GM19324 (cell line): ENCODE measurements around the gene PARD3B.

Source experiments
- ATAC-seq: cut with Tn5 transposase; IDR thresholded peaks from one replicate; pipeline ENCODE4 v1.9.1; 2021; ENCODE audit warnings: mild to moderate bottlenecking, moderate library complexity; ENCODE audit not compliant: unreplicated experiment, low FRiP score

Gene PARD3B

DNA sequence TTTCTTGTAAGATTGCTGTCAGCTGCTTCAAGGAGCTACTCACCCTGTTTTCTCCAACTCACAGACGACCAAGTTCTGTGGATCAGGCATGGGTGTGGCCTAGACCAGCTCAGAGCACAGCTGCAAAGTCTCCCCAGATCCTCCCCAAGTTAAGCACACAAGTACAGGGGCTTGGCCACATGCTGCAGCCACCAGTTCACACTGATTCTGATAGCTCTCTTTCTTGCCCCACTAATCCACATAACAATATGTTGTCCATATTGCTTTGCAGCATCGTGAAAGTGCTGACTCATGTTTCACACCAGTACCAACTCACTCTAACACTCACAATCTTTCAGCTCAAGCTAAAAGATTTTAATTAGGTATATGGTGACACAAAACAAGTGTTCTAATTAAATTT lies 437.0 kb downstream of the PARD3B start:
- no peak for ATAC-seq

DNA sequence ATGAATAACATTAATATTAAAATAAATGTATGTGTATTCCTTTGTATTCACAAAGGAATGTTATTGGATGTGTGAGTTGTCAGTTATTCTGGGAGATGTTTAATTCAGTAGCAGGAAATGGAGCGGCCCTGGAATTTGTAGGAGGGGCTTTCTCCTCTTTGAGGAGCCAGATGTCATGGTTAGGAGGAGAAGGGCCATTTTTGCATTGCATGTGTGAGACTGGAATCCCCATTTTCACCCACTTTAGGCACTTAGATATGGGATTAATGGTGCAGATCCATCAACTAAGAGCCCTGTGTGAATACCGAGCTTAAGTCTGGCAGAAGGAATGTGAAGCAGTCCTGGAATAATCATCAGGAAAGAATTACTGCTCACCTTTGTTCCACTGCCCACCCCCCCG lies 439.2 kb downstream of the PARD3B start:
- no peak for ATAC-seq

DNA sequence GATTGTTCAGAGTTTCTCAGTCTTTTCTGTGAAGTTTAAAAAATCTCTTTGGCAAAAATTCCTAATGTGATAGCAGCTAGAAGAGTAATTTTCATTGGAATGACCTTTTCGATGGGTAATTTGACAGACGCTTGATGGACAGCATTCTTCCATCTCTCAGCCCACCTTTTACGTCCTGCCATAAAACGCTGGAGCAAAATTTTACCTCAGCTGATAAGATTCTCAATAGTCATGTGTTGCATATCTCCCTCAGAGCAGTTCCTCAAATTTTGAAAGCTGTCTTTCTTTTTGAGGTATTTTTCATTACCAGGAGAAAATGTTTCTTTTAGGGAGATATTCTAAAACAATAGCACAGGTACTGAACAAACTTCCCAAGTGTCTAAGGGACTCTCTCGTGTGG lies 441.4 kb downstream of the PARD3B start:
- no peak for ATAC-seq

DNA sequence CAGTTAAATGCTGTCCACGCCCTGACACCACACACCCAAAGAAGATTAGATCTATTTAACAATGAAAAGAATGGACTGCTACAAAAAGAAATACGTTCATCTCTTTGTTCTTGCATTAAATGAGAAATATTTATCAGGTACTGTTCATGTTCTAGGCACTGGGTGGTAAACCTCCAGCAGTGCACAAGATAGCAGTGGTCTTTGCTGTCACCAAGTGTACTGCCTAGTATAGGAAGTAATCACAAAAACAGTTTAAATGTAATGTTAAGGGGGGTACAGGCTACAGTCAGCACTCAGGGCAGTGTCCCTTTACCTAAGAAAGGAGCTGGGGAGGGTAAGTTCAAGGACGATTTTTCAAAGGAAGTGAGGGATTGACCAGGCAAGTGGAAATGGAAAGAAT lies 443.6 kb downstream of the PARD3B start:
- ATAC-seq: no peak

DNA sequence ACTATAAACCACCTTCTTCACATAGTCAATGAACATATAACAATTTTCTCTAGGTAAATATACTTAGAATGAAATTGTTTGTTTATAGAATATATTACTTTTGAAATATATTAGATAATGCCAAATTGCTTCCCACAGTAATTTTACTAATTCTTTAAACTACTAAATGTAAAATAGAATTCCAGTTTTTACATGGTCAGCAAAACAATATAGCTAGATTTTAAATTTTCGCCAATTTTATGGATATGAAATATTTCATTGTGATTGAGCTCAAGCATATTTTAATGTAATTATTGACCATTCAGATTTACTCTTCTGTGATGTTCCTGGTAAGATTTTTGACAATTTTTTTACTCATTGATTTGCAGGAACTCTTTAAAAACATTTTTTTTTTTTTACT lies 444.6 kb downstream of the PARD3B start:
- no peak for ATAC-seq

DNA sequence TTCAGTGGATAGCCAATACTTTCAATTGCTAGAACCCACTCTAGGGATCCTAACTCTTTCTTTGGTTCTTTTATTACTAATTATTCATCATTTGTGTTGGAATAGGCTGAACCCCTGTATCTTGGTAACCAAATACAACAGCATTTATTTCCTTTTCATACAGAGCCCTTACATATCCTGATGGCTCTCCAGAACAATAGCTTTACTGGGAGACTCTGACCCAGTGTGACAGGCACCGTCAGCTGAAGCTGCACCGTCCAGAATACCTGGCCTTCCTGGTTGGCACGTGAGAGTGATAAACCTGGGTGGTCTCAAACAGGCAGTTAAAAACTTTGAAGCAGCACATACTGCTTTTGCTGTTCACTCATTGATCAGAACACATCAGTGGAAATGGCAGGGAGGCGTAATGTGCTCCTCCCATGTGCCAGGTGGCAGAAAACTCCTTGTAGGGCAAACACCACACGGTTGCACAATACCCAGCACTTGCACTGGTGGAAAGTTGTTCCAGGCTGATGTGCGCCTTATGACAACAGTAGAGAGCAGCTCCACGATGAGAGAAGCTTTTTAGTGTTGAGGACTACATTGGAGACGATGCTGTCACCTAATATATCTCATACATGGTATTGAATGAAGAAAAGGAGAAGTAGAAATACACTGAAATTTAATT lies 456.2 kb downstream of the PARD3B start:
- ATAC-seq: no peak

DNA sequence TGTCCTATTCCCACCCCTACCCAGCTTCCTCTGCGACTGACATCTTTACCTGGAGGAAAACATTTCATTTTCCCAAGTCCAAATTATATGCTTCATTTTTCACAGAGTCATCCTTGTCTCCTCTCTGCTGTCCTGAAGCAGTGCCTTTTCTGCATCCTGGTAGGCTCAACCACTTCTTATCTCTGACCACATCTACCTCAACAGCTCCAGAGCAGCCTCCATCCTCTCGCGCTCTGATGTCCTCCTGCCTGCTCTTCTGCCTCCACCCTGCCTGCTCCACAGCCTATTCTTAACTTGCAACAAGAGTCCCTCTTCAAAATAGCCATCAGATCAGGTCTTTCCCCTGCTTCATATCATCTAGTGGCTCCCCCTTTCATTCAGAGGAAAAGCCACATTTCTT lies 457.1 kb downstream of the PARD3B start:
- ATAC-seq: no peak

DNA sequence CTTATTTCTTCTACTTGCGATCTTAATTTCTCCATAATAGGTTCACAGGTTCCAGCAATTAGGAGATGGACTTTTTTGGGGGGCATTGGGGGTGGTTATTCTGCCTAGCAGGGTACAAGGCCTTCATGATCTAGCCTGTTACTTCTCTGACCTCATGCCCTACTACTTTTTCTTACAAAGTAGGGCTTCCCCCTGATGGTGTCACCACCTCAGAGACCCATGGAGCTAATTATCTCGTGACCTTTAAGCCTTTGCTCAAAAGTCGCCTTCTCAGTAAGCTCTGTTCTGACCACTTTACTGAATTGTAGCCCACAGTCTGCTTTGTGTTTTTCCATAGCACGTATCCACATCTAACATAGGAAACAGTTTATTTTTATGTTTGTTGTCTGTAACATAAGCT lies 458.0 kb downstream of the PARD3B start:
- no peak for ATAC-seq

DNA sequence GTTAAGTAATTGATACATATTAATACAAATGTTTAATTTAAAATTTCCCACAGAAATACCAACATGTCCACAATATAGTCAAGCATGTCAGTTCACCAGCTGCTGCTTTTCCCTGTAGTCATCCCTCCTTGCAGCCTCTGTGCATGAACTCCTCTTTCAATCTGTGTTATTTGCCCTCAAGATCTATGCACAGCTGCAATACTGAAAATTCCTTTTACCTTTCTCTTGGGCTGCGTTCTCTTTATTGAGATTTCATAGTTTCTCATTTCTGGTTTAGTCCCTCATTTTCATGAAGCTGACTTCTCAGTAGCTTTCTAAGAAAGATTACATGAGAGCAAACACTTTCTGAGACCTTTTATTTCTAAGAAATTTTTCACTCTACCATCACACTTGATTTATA lies 464.9 kb downstream of the PARD3B start:
- no peak for ATAC-seq

DNA sequence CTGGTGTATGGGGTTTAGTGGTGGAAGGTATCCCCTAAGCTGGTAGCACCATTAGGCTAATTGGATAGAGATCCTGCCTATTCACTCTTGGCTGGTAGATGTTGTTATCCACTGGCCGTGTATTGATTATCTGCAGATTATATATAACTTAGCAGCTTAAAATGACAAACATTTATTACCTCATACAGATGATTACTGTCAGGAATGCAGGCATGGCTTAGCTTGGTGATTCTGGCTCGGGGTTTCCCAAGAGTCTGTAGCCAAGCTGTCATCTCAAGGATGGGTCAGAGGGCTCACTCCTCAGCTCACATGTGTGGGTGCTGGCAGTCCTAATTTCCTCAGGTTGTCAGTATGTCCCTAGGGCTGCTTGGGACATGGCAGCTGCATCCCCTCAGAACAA lies 465.8 kb downstream of the PARD3B start:
- ATAC-seq: no peak

DNA sequence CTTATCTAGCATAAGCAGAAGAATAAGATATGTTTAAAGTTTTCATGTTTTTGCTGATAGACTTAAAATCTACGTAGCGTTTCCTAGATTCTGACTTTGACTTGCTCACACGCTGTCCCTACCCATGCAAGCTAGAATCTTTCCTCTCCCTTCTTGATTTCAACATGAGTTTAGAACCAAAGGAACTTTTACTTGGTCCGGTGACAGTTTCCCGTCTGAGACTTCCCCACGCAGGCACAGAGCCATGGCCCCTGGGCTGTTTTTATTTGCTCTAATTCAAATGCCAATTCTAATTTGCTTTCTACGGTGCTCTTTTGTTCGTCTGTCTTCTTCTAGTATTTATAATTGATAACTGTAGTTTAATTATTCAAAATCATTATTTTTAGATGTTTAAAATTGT lies 467.7 kb downstream of the PARD3B start:
- ATAC-seq: no peak

DNA sequence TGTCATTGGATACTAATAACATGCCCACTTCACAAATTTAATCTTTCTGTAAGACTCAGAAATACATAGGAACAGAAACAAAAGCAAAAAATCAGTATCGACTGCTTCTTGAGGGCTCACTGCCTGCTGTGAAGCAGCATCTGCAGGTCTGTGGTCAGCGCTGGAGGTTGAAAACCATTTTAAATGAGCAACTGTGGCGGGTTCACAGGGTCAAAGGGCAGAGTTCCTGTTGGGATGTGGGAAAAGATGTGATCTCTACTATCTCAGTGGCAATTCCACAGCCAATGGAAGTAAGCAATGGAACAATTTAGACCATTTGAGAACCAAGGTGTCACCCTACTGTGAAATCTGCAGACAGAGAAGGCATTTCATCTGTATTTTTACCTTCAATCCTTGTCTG lies 468.3 kb downstream of the PARD3B start:
- ATAC-seq: no peak

DNA sequence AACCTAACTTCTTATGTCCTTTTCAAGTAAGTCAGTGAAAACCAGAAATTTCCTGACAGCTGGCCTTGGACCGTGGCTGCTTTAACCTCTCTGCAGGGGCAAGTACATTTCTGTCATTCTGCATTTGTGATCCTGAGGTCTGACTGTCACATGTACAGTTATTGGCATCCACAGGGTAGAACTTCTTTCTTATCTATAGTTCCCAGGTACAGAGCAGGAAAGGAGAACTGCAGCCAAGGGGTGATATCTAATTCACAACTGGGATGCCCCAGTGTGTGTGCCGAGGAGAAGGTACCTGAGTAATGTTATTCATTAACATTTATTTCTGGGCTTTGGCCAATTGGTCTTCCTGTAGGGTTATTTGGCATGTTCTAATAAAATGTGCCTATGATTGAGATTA lies 468.9 kb downstream of the PARD3B start:
- no peak for ATAC-seq

DNA sequence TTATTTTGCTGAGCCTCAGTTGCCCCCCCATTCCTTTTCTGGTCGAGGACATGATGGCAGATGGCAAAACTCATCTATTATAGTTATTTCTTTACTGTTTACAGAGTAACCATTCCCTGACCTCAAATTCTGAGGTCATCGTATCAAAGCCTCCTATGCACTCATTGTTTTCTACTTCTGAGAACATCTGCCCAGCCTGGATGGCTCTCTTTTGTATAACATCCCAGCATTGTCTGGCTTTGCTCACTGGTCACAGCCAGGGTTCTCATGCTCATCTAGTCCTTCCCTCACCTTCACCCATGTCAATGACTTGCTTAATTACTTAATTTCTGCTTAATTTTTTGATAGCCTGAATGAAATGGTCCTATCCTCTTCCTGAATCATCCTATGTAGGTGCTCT lies 472.1 kb downstream of the PARD3B start:
- no peak for ATAC-seq

DNA sequence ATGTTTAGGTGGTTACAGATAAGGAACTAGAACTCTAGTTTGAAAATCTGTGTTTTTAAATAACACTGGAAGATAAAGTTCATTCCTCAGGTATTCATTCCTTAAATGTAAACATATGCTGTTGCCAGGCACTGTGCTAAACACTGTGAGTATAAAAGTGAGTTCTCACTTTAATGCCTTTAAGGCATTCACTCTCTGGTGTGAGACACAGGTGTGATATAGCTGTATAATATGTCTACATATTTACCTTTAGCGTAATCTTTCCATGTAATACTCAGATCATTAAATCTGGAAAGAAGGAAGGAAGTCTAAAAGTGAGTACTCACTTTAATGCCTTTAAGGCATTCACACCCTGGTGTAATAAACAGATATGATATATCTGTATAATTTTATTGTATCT lies 472.6 kb downstream of the PARD3B start:
- no peak for ATAC-seq

DNA sequence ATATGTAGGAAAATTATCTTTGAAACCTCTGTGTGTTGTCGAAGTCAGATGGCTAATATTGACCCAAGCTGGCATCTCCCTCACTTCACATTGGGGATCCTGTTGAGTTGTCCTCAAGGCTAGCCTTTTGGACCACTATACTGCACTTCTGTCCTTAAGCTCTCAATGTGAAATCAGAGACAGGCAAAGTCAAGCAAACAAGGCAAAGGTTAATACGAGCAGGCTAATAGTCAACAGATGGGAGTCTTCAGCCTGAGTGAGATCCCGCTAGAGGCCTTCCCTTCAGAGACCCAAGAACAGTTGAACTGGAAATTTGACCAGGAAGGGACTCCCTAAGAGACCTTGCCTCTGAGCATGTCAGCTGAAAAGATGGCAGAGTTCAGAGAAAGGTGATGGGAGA lies 475.4 kb downstream of the PARD3B start:
- no peak for ATAC-seq

DNA sequence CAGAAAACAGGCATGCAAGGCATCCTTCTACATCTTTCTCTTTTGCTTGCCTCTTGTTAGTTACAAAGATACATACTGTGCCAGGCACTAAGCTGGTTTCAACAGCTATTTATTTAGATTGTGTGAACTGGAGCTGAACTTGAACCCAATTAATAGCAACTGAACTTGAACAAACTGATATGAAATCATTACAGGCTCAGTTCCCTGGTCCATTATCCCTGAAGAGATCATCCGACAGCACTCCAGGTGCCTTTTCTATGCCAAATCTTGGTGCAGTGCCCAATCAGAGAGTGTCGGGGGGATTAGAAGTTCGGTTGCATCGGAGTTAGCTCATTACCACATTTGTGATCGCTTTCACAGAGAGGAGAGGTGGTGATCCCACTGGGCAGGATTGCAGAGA lies 477.6 kb downstream of the PARD3B start:
- ATAC-seq: no peak

DNA sequence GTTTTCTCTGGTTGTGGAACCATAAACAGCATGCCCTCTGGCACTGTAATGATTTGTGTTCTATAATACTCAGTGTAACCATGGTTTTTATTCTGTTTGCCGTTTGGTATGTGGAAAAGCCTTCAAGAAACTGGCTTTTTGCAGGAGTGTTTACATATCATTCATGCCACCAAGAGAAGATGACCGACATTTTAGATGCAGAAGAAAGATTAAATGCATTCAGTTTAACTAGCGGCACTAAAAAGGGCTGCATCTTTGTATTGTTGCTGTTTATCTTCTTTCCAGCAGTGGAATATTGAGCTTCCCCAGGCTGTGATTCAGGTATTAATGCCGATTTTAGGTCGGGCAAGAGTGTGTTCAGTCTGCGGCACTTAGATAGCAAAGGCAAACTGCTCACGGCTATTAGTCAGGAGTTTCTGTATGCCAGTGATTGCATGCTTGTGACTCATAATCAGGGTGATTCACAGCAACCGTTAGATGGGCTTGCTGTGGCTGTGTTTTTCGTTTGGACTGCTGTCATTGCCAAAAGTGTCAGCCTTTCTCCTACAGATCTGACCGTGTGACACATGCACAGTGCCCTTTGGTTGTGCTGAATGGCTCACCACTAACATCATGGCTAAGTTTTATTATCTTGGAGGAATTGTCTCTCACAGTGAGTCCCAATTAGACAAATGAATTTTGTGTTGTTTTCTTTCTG lies 479.7 kb downstream of the PARD3B start:
- ATAC-seq: no peak

DNA sequence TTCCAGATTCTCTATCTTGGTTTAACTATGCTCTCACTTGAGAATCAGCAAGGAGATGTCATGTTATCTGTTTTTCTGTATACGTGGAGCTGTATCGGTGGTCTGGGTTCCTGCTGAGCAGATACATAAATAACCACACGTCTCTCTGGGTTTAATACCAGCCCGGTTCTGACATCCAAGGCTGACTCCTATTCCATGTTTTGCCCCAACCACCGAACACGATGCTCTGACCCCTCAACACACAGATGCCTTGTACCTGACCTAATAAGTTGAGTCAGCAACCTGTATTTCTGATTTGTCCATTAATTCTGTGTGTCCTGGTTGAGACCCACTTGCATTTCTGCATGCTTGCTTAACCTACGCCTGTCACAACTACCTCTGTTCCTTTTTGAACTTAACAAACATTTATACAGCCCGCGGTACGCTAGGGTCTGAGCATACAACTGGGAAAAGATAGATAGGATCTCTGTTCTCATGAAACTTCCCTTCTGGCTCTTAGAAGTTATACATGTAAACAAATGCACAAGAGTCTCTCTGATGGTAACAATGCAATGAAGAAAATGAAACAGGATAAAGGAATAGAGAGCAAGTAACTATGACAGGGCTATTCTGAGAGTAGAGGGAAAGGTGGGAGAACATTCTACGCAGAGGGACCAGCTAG lies 480.4 kb downstream of the PARD3B start:
- ATAC-seq: no peak

DNA sequence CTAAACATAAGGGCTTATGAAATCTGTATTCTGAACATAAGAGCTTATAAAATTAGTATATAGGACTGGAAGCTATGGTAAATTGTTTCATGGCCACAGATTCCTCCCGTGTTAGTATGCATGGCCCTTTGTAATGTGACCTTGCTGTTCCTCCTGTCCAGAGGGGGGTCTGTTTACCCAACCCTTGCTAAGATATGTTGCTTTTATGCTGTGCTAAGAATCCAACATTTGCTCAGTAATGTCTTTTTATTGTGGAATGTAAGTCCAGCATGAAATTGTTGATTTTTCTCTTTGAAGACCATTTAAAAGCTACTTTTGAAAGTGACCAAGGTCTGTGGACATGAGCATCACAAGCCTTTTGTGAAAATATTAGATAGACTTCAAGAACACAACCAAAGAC lies 485.4 kb downstream of the PARD3B start:
- ATAC-seq: no peak

DNA sequence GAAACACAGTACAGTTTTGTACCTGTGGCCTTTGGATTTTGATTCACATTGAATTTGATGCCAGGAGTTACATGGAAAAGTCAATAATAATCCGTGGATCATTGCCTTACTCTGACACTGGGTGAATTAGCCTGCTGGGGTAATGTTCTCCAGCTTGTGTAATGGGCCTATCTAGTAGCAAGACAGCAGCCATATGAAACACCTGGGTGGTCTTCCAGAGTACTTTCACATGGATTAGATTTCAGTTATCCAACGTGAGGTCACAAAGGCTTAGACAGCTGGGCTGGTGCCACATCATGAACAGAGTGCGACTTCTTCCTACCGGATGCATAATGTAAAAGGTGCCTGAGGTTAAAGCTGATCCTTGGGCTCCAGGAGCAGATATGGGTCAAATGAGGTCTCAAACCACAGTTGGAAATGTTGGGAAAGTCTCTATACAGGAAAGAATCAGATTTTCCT lies 486.8 kb downstream of the PARD3B start:
- ATAC-seq: no peak

DNA sequence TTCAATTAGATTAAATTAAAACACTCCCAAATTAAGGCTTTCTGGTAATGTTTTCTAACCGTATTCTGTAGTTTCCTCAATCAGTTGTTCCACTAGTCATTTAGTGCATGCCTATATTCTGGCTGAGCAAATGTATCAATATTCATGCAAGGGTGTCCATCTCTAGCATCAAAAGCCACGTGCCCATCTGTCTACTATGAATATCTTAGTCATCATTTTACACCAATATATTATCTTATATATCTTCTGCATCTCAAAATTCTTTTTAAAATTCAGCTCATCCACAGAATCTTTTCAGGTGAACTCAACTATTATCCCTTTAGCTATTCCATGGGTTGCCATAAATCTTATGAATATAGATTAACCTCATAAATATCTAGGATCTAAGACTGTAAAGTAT lies 488.2 kb downstream of the PARD3B start:
- ATAC-seq: no peak
